GM20000 (cell line): ENCODE measurements around the gene HGFAC.

Experiments
- DNase-seq: peaks from one replicate; pipeline ENCODE4 v3.0.0; 2012; ENCODE audit warnings: low spot score
- TF ChIP-seq, protein P1 (sequence below): IDR thresholded peaks from 2 replicates; pipeline ENCODE4 v1.5.1; 2012; ENCODE audit warnings: mild to moderate bottlenecking, control low read depth; ENCODE audit errors: extremely low read depth, missing control alignments

Gene HGFAC

DNA sequence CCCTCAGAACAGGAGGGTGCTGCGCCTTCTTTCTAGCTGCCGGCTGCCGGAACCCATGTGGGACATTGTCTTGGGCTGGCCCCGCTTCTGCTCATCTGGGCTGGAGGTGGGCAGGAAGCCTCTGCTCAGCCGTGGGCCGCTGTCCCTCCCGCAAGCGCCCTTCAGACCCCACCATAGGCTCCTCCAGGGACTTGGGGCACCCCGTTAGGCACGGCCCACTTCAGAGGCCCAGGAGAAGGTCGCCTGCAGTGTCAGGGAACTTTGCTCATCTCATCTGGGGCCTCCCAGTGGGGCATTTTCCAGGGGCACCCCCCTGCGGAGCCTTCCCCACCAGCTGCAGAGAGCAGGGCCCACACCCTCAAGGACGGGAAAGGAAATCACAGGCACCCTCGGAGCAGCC, 54.3 kb downstream of the HGFAC start:
- no peak for DNase-seq
- TF ChIP-seq, protein P1, sequence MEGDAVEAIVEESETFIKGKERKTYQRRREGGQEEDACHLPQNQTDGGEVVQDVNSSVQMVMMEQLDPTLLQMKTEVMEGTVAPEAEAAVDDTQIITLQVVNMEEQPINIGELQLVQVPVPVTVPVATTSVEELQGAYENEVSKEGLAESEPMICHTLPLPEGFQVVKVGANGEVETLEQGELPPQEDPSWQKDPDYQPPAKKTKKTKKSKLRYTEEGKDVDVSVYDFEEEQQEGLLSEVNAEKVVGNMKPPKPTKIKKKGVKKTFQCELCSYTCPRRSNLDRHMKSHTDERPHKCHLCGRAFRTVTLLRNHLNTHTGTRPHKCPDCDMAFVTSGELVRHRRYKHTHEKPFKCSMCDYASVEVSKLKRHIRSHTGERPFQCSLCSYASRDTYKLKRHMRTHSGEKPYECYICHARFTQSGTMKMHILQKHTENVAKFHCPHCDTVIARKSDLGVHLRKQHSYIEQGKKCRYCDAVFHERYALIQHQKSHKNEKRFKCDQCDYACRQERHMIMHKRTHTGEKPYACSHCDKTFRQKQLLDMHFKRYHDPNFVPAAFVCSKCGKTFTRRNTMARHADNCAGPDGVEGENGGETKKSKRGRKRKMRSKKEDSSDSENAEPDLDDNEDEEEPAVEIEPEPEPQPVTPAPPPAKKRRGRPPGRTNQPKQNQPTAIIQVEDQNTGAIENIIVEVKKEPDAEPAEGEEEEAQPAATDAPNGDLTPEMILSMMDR, result no peak

DNA sequence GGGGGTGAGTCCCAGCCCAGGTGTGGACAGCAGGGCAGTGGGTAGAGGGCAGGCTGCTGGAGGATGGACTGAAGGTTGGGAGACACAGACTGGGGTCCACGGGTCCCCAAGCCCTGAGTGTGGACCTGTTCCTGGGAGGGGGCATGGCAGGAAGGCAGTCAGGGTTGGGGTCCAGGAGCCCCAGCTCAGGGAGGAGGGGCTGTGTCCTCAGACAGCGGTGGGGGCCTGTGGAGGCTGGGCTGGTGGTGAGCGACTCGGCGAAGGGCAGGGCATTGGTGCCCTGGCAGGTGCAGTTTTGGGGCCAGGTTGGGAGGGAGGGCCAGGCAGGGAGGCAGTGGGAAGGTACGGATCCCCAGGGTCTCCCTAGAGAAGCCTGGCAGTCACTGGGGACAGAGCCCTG, 55.3 kb downstream of the HGFAC start:
- no peak for DNase-seq
- TF ChIP-seq, protein P1, result no peak

DNA sequence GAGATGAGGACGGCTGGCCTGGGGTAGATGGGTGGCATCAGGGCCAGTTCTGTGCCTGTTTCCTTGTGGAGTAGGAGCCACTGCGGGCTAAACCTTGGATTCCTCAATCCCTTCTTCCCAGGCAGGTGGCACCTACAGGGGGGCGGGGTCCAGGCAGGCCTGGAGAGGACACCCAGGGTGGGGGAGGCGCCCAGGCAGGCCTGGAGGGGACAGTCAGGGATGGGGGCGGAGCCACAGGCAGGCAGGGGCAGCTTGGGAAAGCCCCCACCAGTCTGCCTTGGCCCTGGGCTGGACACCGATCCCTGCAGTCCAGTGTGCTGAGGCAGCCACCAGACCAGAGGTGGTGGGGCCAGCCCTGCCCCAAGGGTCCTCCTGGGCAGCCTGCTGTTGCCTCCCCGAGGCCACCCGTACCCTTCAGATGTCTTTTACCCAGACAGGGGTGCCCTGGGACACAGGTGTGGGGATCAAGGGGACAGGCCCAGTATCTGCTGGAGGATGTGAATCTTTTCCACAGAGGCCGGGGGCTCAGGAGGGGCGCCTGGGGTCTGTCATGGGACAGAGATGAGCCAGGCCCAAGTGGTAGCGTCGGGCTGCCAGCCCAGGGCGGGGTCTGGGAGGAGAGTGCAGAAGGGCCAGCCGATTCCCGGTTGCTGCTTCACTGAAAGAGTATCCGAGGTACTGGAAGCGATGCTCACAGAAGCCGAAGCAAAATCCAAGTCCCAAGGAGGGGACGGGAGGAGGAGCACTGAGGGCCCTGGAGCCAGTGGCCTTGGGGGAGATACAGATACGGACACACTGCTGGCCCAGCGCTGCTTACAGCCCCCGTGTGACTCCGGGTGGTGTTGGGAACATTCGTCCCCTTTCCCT, 56.0 kb downstream of the HGFAC start:
- DNase-seq, result no peak
- TF ChIP-seq, protein P1, result no peak

DNA sequence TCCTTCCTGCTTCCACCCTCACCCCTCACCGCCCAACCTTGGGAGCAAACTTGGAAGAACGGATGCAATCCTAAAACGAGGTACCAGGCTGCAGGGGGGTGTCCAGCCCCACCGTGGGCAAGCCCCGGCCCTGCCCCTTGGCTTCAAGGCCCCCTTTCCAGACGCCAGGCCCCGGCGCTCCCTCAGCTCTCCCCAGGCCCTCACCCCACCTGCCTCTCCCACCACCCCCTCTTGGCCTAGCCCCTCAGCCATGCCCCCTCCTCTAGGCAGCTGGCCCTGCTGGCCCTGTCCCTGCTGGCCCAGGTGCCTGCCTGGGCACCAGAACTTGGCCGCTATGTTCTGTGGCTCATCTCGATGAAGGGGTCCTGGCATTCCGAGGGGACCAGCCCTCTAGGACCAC, 56.6 kb downstream of the HGFAC start:
- DNase-seq, result no peak
- TF ChIP-seq, protein P1, result no peak
